Measurements from ENCODE around the gene PIKFYVE. TPM values are rescaled to one million over a fixed set of nuclear protein-coding genes. Genes with fewer than 3 reads are reported as not detected.

PIKFYVE gene
- total and polyA plus RNA-seq, 2 donors (not counting 1 experiment from before 2014, with no cell fraction given), result 20.3 to 80.9 TPM

DNA sequence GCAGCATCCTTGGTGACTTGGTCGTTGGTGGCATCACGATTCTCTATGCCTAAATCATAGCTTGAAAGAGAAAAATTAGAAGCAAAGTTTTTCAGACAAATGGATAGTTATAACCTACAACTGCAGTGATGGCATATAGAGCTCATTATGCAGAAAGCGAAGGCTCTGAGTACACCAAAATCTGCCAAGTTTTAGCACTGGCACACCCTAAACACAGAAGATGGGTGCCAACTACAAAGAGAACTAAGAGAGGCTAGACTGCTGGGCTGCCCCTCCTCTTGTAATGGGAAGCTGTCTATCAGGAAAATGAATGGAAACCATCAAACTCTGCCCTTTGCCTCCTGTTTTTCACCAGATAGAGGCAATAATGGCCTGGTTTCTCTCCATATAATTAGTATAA lies 17.5 kb upstream of the PIKFYVE start:
- ChIA-PET POLR2A (no interaction called here), CTCF (interaction anchor here (1.3 kb wide), 1 partner anchor 17 kb away, joined by 3 read pairs; no protein-coding TSS in a partner anchor)
- peaks cover 24% of the 10 kb centered on the region for H3K79me2 ChIP-seq (ENCODE audit: control insufficient read depth, insufficient read depth, low read length)
- no peaks in the 10 kb centered on the region for H3K9me3 ChIP-seq (ENCODE audit: control extremely low read depth in 1 of 3, control insufficient read depth in 2 of 3, insufficient read depth in 1 of 3, low read length in 2 of 3)
- intact Hi-C loops (cut with micrococcal nuclease), result no loop called here
- Mint-ChIP-seq H3K27me3 (no peaks in the 10 kb centered on the region), H3K4me3 (no peak overlapping the region), H3K4me1 (peaks cover 34% of the 10 kb centered on the region), H3K9me3 (ENCODE audit: insufficient read depth) (no peaks in the 10 kb centered on the region), H3K27ac (no peak overlapping the region)
- no peak overlapping the region for H2AFZ ChIP-seq (ENCODE audit: insufficient read depth, low read depth, low read length, poor library complexity, severe bottlenecking)
- H3K27me3 ChIP-seq (replicated peaks in 1 of 4; ENCODE audit: control extremely low read depth in 1 of 4, control insufficient read depth in 3 of 4, insufficient read depth in 4 of 4, low read length in 3 of 4), result no peaks in the 10 kb centered on the region
- H3K4me1 ChIP-seq (ENCODE audit: control insufficient read depth in 2 of 2, insufficient read depth in 2 of 2, low read length in 2 of 2), result peaks cover 18 to 33% of the 10 kb centered on the region in 2 donors
- H3K36me3 ChIP-seq (replicated peaks in 1 of 2; ENCODE audit: control extremely low read depth in 1 of 2, control insufficient read depth in 1 of 2, extremely low read depth in 1 of 2, insufficient read depth in 2 of 2, low read length in 1 of 2), result peaks cover 15 to 61% of the 10 kb centered on the region in 2 experiments
- no peak overlapping the region for H3K4me2 ChIP-seq (replicated peaks; ENCODE audit: low read depth, low read length, poor library complexity, severe bottlenecking)
- no peak for DNase-seq
- whole genome bisulfite sequencing (ENCODE audit: insufficient coverage), result 100% methylated on average over 1 of the region's 3 CpGs
- ATAC-seq (ENCODE audit: low read depth), result no peak
- no peak overlapping the region for H3K9ac ChIP-seq (ENCODE audit: low read length)
- H3K27ac ChIP-seq (ENCODE audit: low read length in 2 of 2), result no peak overlapping the region
- H4K20me1 ChIP-seq (ENCODE audit: control insufficient read depth, insufficient read depth, low read length, poor library complexity, severe bottlenecking), result no peaks in the 10 kb centered on the region
- no peak overlapping the region for H3K4me3 ChIP-seq (ENCODE audit: control extremely low read depth in 1 of 5, extremely low read depth in 1 of 5, insufficient read depth in 1 of 5, low read depth in 2 of 5, low read length in 4 of 5)
- TF ChIP-seq, protein P1, sequence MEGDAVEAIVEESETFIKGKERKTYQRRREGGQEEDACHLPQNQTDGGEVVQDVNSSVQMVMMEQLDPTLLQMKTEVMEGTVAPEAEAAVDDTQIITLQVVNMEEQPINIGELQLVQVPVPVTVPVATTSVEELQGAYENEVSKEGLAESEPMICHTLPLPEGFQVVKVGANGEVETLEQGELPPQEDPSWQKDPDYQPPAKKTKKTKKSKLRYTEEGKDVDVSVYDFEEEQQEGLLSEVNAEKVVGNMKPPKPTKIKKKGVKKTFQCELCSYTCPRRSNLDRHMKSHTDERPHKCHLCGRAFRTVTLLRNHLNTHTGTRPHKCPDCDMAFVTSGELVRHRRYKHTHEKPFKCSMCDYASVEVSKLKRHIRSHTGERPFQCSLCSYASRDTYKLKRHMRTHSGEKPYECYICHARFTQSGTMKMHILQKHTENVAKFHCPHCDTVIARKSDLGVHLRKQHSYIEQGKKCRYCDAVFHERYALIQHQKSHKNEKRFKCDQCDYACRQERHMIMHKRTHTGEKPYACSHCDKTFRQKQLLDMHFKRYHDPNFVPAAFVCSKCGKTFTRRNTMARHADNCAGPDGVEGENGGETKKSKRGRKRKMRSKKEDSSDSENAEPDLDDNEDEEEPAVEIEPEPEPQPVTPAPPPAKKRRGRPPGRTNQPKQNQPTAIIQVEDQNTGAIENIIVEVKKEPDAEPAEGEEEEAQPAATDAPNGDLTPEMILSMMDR (IDR thresholded peaks at IDR 0.05), result no peak
- TF ChIP-seq EZH2 (IDR thresholded peaks at IDR 0.05; ENCODE audit: borderline replicate concordance, insufficient read depth, low read depth, low read length, poor library complexity, severe bottlenecking), result no peak

DNA sequence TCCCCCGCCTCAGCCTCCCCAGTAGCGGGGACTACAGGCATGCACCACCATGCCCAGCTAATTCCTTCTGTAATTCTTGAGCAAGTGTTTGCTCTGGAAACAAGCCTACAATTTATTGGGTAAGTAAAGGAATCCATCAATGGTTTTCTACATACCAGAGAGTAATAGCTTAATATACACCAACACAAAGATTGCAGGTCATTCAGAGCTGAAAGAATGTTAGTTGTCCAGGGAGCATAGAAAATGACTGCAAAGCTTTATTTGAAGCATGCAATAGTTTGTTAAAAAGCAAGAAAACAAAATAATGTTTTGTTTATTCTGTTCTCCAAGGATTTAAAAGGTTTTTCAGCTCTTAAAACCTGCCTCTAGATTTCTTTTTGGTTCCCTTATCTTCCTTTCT lies 16.8 kb upstream of the PIKFYVE start:
- no peak for ATAC-seq (ENCODE audit: low read depth)
- WGBS (ENCODE audit: insufficient coverage), result 100% methylated on average over 1 of the region's 2 CpGs
- Histone ChIP-seq H3K9ac (ENCODE audit: low read length) (no peak overlapping the region), H3K4me3 (ENCODE audit: control extremely low read depth in 1 of 5, extremely low read depth in 1 of 5, insufficient read depth in 1 of 5, low read depth in 2 of 5, low read length in 4 of 5) (no peak overlapping the region), H2AFZ (ENCODE audit: insufficient read depth, low read depth, low read length, poor library complexity, severe bottlenecking) (no peak overlapping the region), H3K27ac (ENCODE audit: low read length in 2 of 2) (no peak overlapping the region), H3K36me3 (replicated peaks in 1 of 2; ENCODE audit: control extremely low read depth in 1 of 2, control insufficient read depth in 1 of 2, extremely low read depth in 1 of 2, insufficient read depth in 2 of 2, low read length in 1 of 2) (peaks cover 15 to 57% of the 10 kb centered on the region in 2 experiments), H3K9me3 (ENCODE audit: control extremely low read depth in 1 of 3, control insufficient read depth in 2 of 3, insufficient read depth in 1 of 3, low read length in 2 of 3) (no peaks in the 10 kb centered on the region), H3K4me2 (replicated peaks; ENCODE audit: low read depth, low read length, poor library complexity, severe bottlenecking) (no peak overlapping the region), H4K20me1 (ENCODE audit: control insufficient read depth, insufficient read depth, low read length, poor library complexity, severe bottlenecking) (no peaks in the 10 kb centered on the region), H3K4me1 (ENCODE audit: control insufficient read depth in 2 of 2, insufficient read depth in 2 of 2, low read length in 2 of 2) (peaks cover 24 to 37% of the 10 kb centered on the region in 2 donors), H3K27me3 (replicated peaks in 1 of 4; ENCODE audit: control extremely low read depth in 1 of 4, control insufficient read depth in 3 of 4, insufficient read depth in 4 of 4, low read length in 3 of 4) (no peaks in the 10 kb centered on the region), H3K79me2 (ENCODE audit: control insufficient read depth, insufficient read depth, low read length) (peaks cover 25% of the 10 kb centered on the region)
- H3K27ac Mint-ChIP-seq, result no peak overlapping the region
- ChIA-PET POLR2A (no interaction called here), CTCF (interaction anchor here (1.3 kb wide), 1 partner anchor 16 kb away, joined by 3 read pairs; no protein-coding TSS in a partner anchor)
- H3K4me1 Mint-ChIP-seq, result peaks cover 40% of the 10 kb centered on the region
- no peak for DNase-seq
- no peak for TF ChIP-seq EZH2 (IDR thresholded peaks at IDR 0.05; ENCODE audit: borderline replicate concordance, insufficient read depth, low read depth, low read length, poor library complexity, severe bottlenecking)
- TF ChIP-seq, protein P1 (IDR thresholded peaks at IDR 0.05), result no peak
- no peaks in the 10 kb centered on the region for H3K27me3 Mint-ChIP-seq
- H3K9me3 Mint-ChIP-seq (ENCODE audit: insufficient read depth), result no peaks in the 10 kb centered on the region
- intact Hi-C loops (cut with micrococcal nuclease), result no loop called here
- no peak overlapping the region for H3K4me3 Mint-ChIP-seq
